SU-DHL-6 (cell line): Measurements from ENCODE around the gene NFKBIL1.
A peak's percentile ranks its signal among the peaks of the same experiment; 100 is the strongest.

ENCODE experiments used
- H2AFZ ChIP-seq: fragments of 200-600 bp; sonication (generic); 2 replicates; pipeline ENCODE4 v1.6.1; 2014; ENCODE audit warnings: low read depth, mild to moderate bottlenecking, moderate library complexity, mixed read lengths, antibody characterized with exemption, low read length; ENCODE audit not compliant: severe bottlenecking
- H3F3A ChIP-seq: fragments of 200-600 bp; shearing (Covaris generic); 2 replicates; pipeline ENCODE4 v1.6.0; 2016; ENCODE audit warnings: antibody characterized with exemption, mild to moderate bottlenecking; ENCODE audit not compliant: insufficient read depth
- H3K27ac ChIP-seq: fragments of 200-600 bp; sonication (generic); 2 replicates; pipeline ENCODE4 v1.5.1; 2016; ENCODE audit warnings: low read depth, mild to moderate bottlenecking, low read length, moderate library complexity, mixed read lengths
- H3K27me3 ChIP-seq: fragments of 200-600 bp; sonication (generic), shearing (Covaris generic); 2 replicates; pipeline ENCODE4 v1.6.0; 2014; ENCODE audit warnings: mild to moderate bottlenecking, low read length
- H3K36me3 ChIP-seq: fragments of 200-600 bp; sonication (generic); 2 replicates; pipeline ENCODE4 v1.6.1; 2014; ENCODE audit warnings: mild to moderate bottlenecking, low read length, mixed read lengths
- H3K4me2 ChIP-seq: fragments of 300-600, 200-600 bp; shearing (Covaris generic), sonication (generic); 2 replicates; pipeline ENCODE4 v1.6.0; 2014; ENCODE audit warnings: low read length, low read depth, mild to moderate bottlenecking; ENCODE audit not compliant: poor library complexity, severe bottlenecking
- H3K4me3 ChIP-seq: fragments of 200-600 bp; sonication (generic); 2 replicates; pipeline ENCODE4 v1.5.1; 2014; ENCODE audit warnings: antibody characterized with exemption, low read length, mild to moderate bottlenecking, mixed read lengths; ENCODE audit not compliant: insufficient read depth, poor library complexity, severe bottlenecking
- H3K79me2 ChIP-seq: fragments of 200-600 bp; sonication (generic); 2 replicates; pipeline ENCODE4 v1.6.1; 2014; ENCODE audit warnings: mild to moderate bottlenecking, low read length, moderate library complexity; ENCODE audit not compliant: insufficient read depth
- H3K9ac ChIP-seq: fragments of 200-600 bp; sonication (generic); 2 replicates; pipeline ENCODE4 v1.7.0; 2014; ENCODE audit warnings: mild to moderate bottlenecking, low read length
- H3K9me2 ChIP-seq: fragments of 200-600 bp; sonication (generic); replicated peaks from 2 replicates; pipeline ENCODE4 v1.6.1; 2014; ENCODE audit warnings: low read length; ENCODE audit not compliant: insufficient read depth
- H3K9me3 ChIP-seq: fragments of 200-600 bp; sonication (generic); 2 replicates; pipeline ENCODE4 v1.6.1; 2014; ENCODE audit warnings: low read length, mixed read lengths; ENCODE audit not compliant: insufficient read depth
- H4K20me1 ChIP-seq: fragments of 200-600 bp; sonication (generic); 2 replicates; pipeline ENCODE4 v1.6.1; 2014; ENCODE audit warnings: low read depth, mild to moderate bottlenecking, antibody characterized with exemption, low read length, moderate library complexity, mixed read lengths
- EZH2phosphoT487 ChIP-seq: fragments of 200-600 bp; sonication (generic), shearing (Covaris generic); conservative IDR thresholded peaks from 2 replicates; pipeline ENCODE4 v1.6.1; 2018; ENCODE audit warnings: mild to moderate bottlenecking, antibody characterized with exemption, low read length, moderate library complexity, mixed read lengths
- TF ChIP-seq, protein P1 (sequence below): fragments of 200-600 bp; sonication (generic); IDR thresholded peaks from one replicate; pipeline ENCODE4 v1.5.1; 2017; ENCODE audit warnings: antibody characterized with exemption, mild to moderate bottlenecking, low read length, moderate library complexity; ENCODE audit not compliant: insufficient read depth, poor library complexity, severe bottlenecking

Gene NFKBIL1

GRCh38 chr6:31573239-31574105 is 26.1 kb downstream of the NFKBIL1 start:
- no peaks in the 10 kb centered on the region for H4K20me1 ChIP-seq
- no peak overlapping the region for H2AFZ ChIP-seq
- H3K36me3 ChIP-seq, result peaks cover 3% of the 10 kb centered on the region; the same call in 1 of the 2 replicates
- TF ChIP-seq EZH2phosphoT487, result no peak
- TF ChIP-seq, protein P1, sequence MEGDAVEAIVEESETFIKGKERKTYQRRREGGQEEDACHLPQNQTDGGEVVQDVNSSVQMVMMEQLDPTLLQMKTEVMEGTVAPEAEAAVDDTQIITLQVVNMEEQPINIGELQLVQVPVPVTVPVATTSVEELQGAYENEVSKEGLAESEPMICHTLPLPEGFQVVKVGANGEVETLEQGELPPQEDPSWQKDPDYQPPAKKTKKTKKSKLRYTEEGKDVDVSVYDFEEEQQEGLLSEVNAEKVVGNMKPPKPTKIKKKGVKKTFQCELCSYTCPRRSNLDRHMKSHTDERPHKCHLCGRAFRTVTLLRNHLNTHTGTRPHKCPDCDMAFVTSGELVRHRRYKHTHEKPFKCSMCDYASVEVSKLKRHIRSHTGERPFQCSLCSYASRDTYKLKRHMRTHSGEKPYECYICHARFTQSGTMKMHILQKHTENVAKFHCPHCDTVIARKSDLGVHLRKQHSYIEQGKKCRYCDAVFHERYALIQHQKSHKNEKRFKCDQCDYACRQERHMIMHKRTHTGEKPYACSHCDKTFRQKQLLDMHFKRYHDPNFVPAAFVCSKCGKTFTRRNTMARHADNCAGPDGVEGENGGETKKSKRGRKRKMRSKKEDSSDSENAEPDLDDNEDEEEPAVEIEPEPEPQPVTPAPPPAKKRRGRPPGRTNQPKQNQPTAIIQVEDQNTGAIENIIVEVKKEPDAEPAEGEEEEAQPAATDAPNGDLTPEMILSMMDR, result no peak
- no peaks in the 10 kb centered on the region for H3K27me3 ChIP-seq
- no peaks in the 10 kb centered on the region for H3K9me2 ChIP-seq
- peak overlapping the region; percentile 92 for H3K27ac ChIP-seq
- peak overlapping the region; percentile 86 for H3K4me2 ChIP-seq
- H3K9ac ChIP-seq, result peak overlapping the region; percentile 84
- no peaks in the 10 kb centered on the region for H3K9me3 ChIP-seq
- H3K79me2 ChIP-seq, result peaks cover 73% of the 10 kb centered on the region
- H3K4me3 ChIP-seq, result peak overlapping the region; percentile 63
- peaks cover 88% of the 10 kb centered on the region for H3F3A ChIP-seq

DNA sequence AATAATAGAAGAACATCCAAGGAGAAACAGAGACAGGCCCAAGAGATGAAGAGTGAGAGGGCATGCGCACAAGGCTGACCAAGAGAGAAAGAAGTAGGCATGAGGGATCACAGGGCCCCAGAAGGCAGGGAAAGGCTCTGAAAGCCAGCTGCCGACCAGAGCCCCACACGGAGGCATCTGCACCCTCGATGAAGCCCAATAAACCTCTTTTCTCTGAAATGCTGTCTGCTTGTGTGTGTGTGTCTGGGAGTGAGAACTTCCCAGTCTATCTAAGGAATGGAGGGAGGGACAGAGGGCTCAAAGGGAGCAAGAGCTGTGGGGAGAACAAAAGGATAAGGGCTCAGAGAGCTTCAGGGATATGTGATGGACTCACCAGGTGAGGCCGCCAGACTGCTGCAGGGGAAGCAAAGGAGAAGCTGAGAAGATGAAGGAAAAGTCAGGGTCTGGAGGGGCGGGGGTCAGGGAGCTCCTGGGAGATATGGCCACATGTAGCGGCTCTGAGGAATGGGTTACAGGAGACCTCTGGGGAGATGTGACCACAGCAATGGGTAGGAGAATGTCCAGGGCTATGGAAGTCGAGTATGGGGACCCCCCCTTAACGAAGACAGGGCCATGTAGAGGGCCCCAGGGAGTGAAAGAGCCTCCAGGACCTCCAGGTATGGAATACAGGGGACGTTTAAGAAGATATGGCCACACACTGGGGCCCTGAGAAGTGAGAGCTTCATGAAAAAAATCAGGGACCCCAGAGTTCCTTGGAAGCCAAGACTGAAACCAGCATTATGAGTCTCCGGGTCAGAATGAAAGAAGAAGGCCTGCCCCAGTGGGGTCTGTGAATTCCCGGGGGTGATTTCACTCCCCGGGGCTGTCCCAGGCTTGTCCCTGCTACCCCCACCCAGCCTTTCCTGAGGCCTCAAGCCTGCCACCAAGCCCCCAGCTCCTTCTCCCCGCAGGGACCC is 27.0 kb downstream of the NFKBIL1 start:
- H3K36me3 ChIP-seq, result peaks cover 3% of the 10 kb centered on the region; the same call in 1 of the 2 replicates
- peak overlapping the region; percentile 92 for H3K27ac ChIP-seq
- no peaks in the 10 kb centered on the region for H3K27me3 ChIP-seq
- H3K79me2 ChIP-seq, result peaks cover 66% of the 10 kb centered on the region
- H3K9me3 ChIP-seq, result no peaks in the 10 kb centered on the region
- no peak for TF ChIP-seq EZH2phosphoT487
- TF ChIP-seq, protein P1, result peak; percentile 30
- H3K9ac ChIP-seq, result peak overlapping the region; percentile 84
- peaks cover 88% of the 10 kb centered on the region for H3F3A ChIP-seq
- H3K9me2 ChIP-seq, result no peaks in the 10 kb centered on the region
- peak overlapping the region; percentile 71 for H3K4me3 ChIP-seq
- H2AFZ ChIP-seq, result peak overlapping the region; percentile 10
- H4K20me1 ChIP-seq, result no peaks in the 10 kb centered on the region
- H3K4me2 ChIP-seq, result peak overlapping the region; percentile 86

DNA sequence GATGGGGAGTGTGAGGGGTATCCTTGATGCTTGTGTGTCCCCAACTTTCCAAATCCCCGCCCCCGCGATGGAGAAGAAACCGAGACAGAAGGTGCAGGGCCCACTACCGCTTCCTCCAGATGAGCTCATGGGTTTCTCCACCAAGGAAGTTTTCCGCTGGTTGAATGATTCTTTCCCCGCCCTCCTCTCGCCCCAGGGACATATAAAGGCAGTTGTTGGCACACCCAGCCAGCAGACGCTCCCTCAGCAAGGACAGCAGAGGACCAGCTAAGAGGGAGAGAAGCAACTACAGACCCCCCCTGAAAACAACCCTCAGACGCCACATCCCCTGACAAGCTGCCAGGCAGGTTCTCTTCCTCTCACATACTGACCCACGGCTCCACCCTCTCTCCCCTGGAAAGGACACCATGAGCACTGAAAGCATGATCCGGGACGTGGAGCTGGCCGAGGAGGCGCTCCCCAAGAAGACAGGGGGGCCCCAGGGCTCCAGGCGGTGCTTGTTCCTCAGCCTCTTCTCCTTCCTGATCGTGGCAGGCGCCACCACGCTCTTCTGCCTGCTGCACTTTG is 28.0 kb downstream of the NFKBIL1 start, which contains the start of gene TNF:
TSS of gene TNF (plus strand) at position 231 of the 567 bp plus-strand sequence. CDS start at position 408, 177 bp downstream.
- Histone ChIP-seq H3K4me3 (peak within 1 kb of the TSS; percentile 71), H3K4me2 (peak within 1 kb of the TSS; percentile 86), H3F3A (peaks cover 89% of the 10 kb centered on the region), H2AFZ (peak within 1 kb of the TSS; percentile 10), H3K9me2 (no peaks in the 10 kb centered on the region), H3K27me3 (no peaks in the 10 kb centered on the region), H3K27ac (peak within 1 kb of the TSS; percentile 92), H3K9ac (peak within 1 kb of the TSS; percentile 84), H3K79me2 (peaks cover 56% of the 10 kb centered on the region), H3K36me3 (peaks cover 3% of the 10 kb centered on the region; the same call in 1 of the 2 replicates), H3K9me3 (no peaks in the 10 kb centered on the region), H4K20me1 (no peaks in the 10 kb centered on the region)
- no peak for TF ChIP-seq EZH2phosphoT487
- TF ChIP-seq, protein P1, result no peak
